Endothelial cell of umbilical vein (primary cell): Measurements from ENCODE around the gene SLC22A3. TPM values are rescaled to one million over a fixed set of nuclear protein-coding genes. Genes with fewer than 3 reads are reported as not detected.

ENCODE experiments used
- BruUV-seq: library from RNA; stranded (reverse); fragments of 400-500 nt; replicated peaks from 2 replicates; lab custom pipeline; 2021; lab: Mats Ljungman, UMichigan
- CTCF ChIA-PET: fragments of 300-600, 350-600 bp; sonication (Branson Sonifier 250); formaldehyde crosslinking; loops from one replicate; lab custom pipeline; 2021; ENCODE audit warnings: antibody characterized with exemption, inconsistent platforms; lab: Charles Lee
- POLR2A ChIA-PET: fragments of 300-600, 350-600 bp; sonication (Branson Sonifier 250); formaldehyde crosslinking; loops from one replicate; lab custom pipeline; 2021; ENCODE audit warnings: antibody characterized with exemption, inconsistent platforms; lab: Charles Lee
- DNase-seq: peaks from one replicate; pipeline ENCODE4 v3.0.0-alpha.2; 2011; ENCODE audit warnings: low read depth, low spot score
- FAIRE-seq: peaks from 2 replicates; lab custom pipeline; 2011; peaks lifted over from hg19 to GRCh38; lab: Jason Lieb, UNC
- H2AFZ ChIP-seq: 2 replicates; pipeline ENCODE4 v1.6.0; 2012; ENCODE audit warnings: low read depth, low read length, control low read depth, inconsistent platforms
- H3K27ac ChIP-seq: 2 replicates; pipeline ENCODE4 v1.5.1; 2011; ENCODE audit warnings: low read depth, mild to moderate bottlenecking, control low read depth, low read length, moderate library complexity; ENCODE audit not compliant: insufficient read depth
- H3K27me3 ChIP-seq, 2 experiments: 2 replicates each; pipeline versions ENCODE4 v1.6.0 to v1.6.1; 2011; ENCODE audit warnings: low read length in 2 of 2, mixed read lengths in 1 of 2; ENCODE audit not compliant: control insufficient read depth in 2 of 2, insufficient read depth in 2 of 2
- H3K36me3 ChIP-seq, 2 experiments: 2 replicates in 1 of 2; 3 replicates in 1 of 2; pipeline ENCODE4 v1.5.1; 2011; ENCODE audit warnings: low read length in 2 of 2, mild to moderate bottlenecking in 1 of 2, moderate library complexity in 1 of 2; ENCODE audit not compliant: control insufficient read depth in 2 of 2, insufficient read depth in 2 of 2; ENCODE audit errors: extremely low read depth in 1 of 2
- H3K4me1 ChIP-seq: 3 replicates; pipeline ENCODE4 v1.5.1; 2011; ENCODE audit warnings: mild to moderate bottlenecking, low read length; ENCODE audit not compliant: control insufficient read depth, insufficient read depth; ENCODE audit errors: extremely low read depth
- H3K4me2 ChIP-seq: 2 replicates; pipeline ENCODE4 v1.6.1; 2011; ENCODE audit warnings: low read length, control low read depth, mixed read lengths; ENCODE audit not compliant: insufficient read depth
- H3K4me3 ChIP-seq, 3 experiments: fragments of 200-600 bp in 1 of 3; sonication (generic), shearing (Covaris generic) in 1 of 3; replicated peaks in 1 of 3; 2 replicates each; pipeline ENCODE4 v1.5.1; 2011 to 2016; ENCODE audit warnings: control low read depth in 3 of 3, low read length in 3 of 3, mild to moderate bottlenecking in 2 of 3, inconsistent platforms in 1 of 3, low read depth in 1 of 3, moderate library complexity in 1 of 3; ENCODE audit not compliant: insufficient read depth in 1 of 3
- H3K79me2 ChIP-seq: 2 replicates; pipeline ENCODE4 v1.6.0; 2012; ENCODE audit warnings: low read length, inconsistent platforms; ENCODE audit not compliant: control insufficient read depth, insufficient read depth
- H3K9ac ChIP-seq: replicated peaks from 2 replicates; pipeline ENCODE3; 2011; ENCODE audit warnings: low read length, control low read depth; ENCODE audit not compliant: insufficient read depth; ENCODE audit errors: extremely low read depth
- H3K9me1 ChIP-seq: replicated peaks from 3 replicates; pipeline ENCODE4 v1.6.0; 2011; ENCODE audit warnings: mild to moderate bottlenecking, low read length; ENCODE audit not compliant: control insufficient read depth, insufficient read depth; ENCODE audit errors: extremely low read depth
- H3K9me3 ChIP-seq: replicated peaks from 2 replicates; pipeline ENCODE4 v1.5.1; 2012; ENCODE audit warnings: low read length, inconsistent platforms; ENCODE audit not compliant: control insufficient read depth, insufficient read depth
- H4K20me1 ChIP-seq: replicated peaks from 2 replicates; pipeline ENCODE3; 2011; ENCODE audit warnings: mild to moderate bottlenecking, low read length; ENCODE audit not compliant: control insufficient read depth, insufficient read depth; ENCODE audit errors: extremely low read depth
- CTCF ChIP-seq, 2 donors: IDR thresholded peaks; 1 replicate in 1 of 2; 2 replicates in 1 of 2; pipeline ENCODE4 v1.5.1; 2011; ENCODE audit warnings: low read length in 2 of 2, mild to moderate bottlenecking in 2 of 2, moderate library complexity in 2 of 2, control low read depth in 1 of 2, inconsistent platforms in 1 of 2, low read depth in 1 of 2; ENCODE audit not compliant: insufficient read depth in 1 of 2; ENCODE audit errors: extremely low read depth in 1 of 2
- EZH2 ChIP-seq: IDR thresholded peaks from 2 replicates; pipeline ENCODE4 v1.6.1; 2012; ENCODE audit warnings: borderline replicate concordance, low read depth, mild to moderate bottlenecking, moderate library complexity, low read length, inconsistent platforms; ENCODE audit not compliant: severe bottlenecking
- FOS ChIP-seq: IDR thresholded peaks from 2 replicates; pipeline ENCODE4 v1.6.1; 2011; ENCODE audit warnings: mild to moderate bottlenecking, low read length, moderate library complexity, borderline replicate concordance; ENCODE audit not compliant: insufficient read depth
- GATA2 ChIP-seq: IDR thresholded peaks from 2 replicates; pipeline ENCODE4 v1.7.0; 2011; ENCODE audit warnings: low read depth, mild to moderate bottlenecking, moderate library complexity, mixed read lengths, low read length; ENCODE audit not compliant: insufficient read length, insufficient read depth
- JUN ChIP-seq: IDR thresholded peaks from 2 replicates; pipeline ENCODE4 v1.6.1; 2011; ENCODE audit warnings: borderline replicate concordance, low read depth; ENCODE audit not compliant: insufficient read length, insufficient read depth
- MAX ChIP-seq: IDR thresholded peaks from 2 replicates; pipeline ENCODE4 v1.6.1; 2011; ENCODE audit not compliant: insufficient read depth, insufficient read length
- MYC ChIP-seq: IDR thresholded peaks from one replicate; pipeline ENCODE4 v1.6.1; 2011; ENCODE audit warnings: mild to moderate bottlenecking, low read depth, low read length
- POLR2A ChIP-seq: IDR thresholded peaks from 2 replicates; pipeline ENCODE4 v1.6.1; 2012; ENCODE audit warnings: low read depth, mild to moderate bottlenecking, control low read depth, low read length
- POLR2AphosphoS5 ChIP-seq: IDR thresholded peaks from 2 replicates; pipeline ENCODE4 v1.6.1; 2012; ENCODE audit warnings: low read depth, mild to moderate bottlenecking, control low read depth, low read length, moderate library complexity; ENCODE audit not compliant: insufficient read depth
- dilution Hi-C: fragments of 300-500 bp; cut with MboI; formaldehyde crosslinking; loops from one replicate; pipeline ENCODE4 v1.15.0; 2019; ENCODE audit warnings: low sequenced_read_pairs; ENCODE audit not compliant: extremely low pct_ligation_motif_present
- intact Hi-C: fragments of 100-400 bp; cut with micrococcal nuclease; formaldehyde crosslinking; loops from one replicate; pipeline ENCODE4 v1.10.0; 2022
- polyA plus RNA-seq, 4 experiments: library from polyadenylated mRNA; depleted of rRNA in 3 of 4; stranded (reverse) in 3 of 4; unstranded in 1 of 4; fragments of >200 nt; gene quantifications; 2 replicates each; pipeline versions ENCODE4 v1.2.1 to v1.2.3, GENCODE V29; 2011 to 2012; ENCODE audit warnings: missing spikeins in 1 of 4
- total RNA-seq: library from RNA; stranded (reverse); gene quantifications from 2 replicates; pipeline ENCODE4 v1.2.3, GENCODE V29; 2021

SLC22A3 gene
- total and polyA plus RNA-seq, 2 donors (not counting 3 experiments of a cell fraction or from before 2014, with no cell fraction given): not detected

- no peak overlapping the region for H3K27ac ChIP-seq
- no peaks in the 10 kb centered on the region for H3K36me3 ChIP-seq
- H3K4me2 ChIP-seq: no peak overlapping the region
- TF ChIP-seq CTCF (IDR thresholded peaks at IDR 0.05; ENCODE audit: extremely low read depth in 1 of 2, insufficient read depth in 1 of 2, low read depth in 1 of 2, low read length in 2 of 2): no peak
- TF ChIP-seq EZH2: no peak
- TF ChIP-seq MYC: no peak
- TF ChIP-seq POLR2AphosphoS5: no peak
- no peak for TF ChIP-seq MAX
- no peak for TF ChIP-seq GATA2
- no peak for TF ChIP-seq FOS
- TF ChIP-seq JUN: no peak
- no peak for TF ChIP-seq POLR2A
- ChIA-PET POLR2A (no interaction called here), CTCF (no interaction called here)
- no peaks in the 10 kb centered on the region for H3K9me3 ChIP-seq
- intact Hi-C loops: no loop called here
- H3K4me3 ChIP-seq: no peak overlapping the region
- H2AFZ ChIP-seq: no peak overlapping the region
- dilution Hi-C loops: no loop called here
- no peaks in the 10 kb centered on the region for H3K79me2 ChIP-seq
- H3K27me3 ChIP-seq: no peaks in the 10 kb centered on the region
- no peaks in the 10 kb centered on the region for H4K20me1 ChIP-seq
- no peak for DNase-seq
- FAIRE-seq: no peak
- H3K9ac ChIP-seq: no peak overlapping the region
- no peaks in the 10 kb centered on the region for H3K9me1 ChIP-seq
- no TSS peak for BruUV-seq
- no peaks in the 10 kb centered on the region for H3K4me1 ChIP-seq
Measured at GRCh38 chr6:160374836-160375560, 26.8 kb downstream of the SLC22A3 start.
